ENCODE results near the gene DCTN3. TPM values are rescaled to one million over a fixed set of nuclear protein-coding genes. Genes with fewer than 3 reads are reported as not detected.

DCTN3 gene
- total RNA-seq, result 31.7 TPM

DNA sequence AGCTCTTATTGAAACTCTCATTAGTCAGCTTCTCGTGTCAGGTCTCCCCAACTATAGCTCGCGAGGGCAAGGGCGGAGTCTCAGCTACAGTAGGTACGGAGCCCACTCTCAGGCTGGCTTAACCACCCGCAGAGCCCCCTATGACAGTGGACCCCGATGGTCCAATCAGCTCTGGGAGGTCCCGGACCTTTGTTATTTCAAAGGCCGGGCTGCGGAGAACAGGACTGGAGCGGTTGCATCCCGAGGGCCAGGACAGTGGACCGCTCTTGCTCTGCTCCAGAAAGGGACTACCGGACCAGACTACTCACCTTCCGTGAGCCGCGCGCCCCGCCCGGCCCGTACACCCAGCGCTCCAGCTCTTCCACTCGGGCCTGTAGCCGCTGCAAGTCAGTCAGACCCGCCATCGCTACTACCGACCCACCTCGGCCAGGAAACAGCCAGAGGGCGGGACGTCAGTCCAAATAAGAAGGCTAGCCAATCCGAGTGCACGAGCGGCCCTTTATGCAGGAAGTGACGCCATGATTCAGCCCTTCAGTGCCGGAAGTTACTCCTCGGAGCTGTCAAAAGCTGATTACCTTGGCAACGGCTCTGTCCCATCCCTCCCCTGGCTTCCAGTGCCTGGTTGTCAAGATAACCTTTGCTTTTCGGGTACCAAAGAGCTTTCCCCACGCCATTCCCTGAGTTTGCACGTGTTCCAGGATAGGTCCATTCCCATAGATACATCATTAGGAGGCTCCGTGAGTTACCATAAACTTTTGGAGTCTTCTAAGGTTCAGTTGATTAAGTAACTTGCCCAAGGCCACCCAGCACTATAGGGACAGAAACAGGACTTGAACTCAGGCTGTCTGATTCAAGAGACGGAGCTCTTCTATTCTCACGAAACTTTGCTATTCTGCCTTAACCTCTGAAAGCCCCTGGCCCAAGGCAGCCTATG is at the start of gene DCTN3:
DCTN3 (minus strand) TSS at position 435 of the 934 bp plus-strand sequence; CDS start at position 404, 31 bp downstream.
- TF ChIP-seq CTCF (IDR thresholded peaks at IDR 0.05), result peak in 1 of 3 experiments; percentile 3
- Histone ChIP-seq H3K36me3 (peaks cover 11 to 31% of the 10 kb centered on the region in 2 donors), H3K9me3 (no peaks in the 10 kb centered on the region), H3K27me3 (no peaks in the 10 kb centered on the region), H3K4me1 (peaks cover 0 to 13% of the 10 kb centered on the region in 2 donors), H3K4me3 (peak within 1 kb of the TSS; percentile 73 to 76), H3K27ac (no peak within 1 kb of the TSS)
- DNase-seq (ENCODE audit: low spot score in 2 of 2), result peak; percentile 75 to 98
- intact Hi-C loops (cut with DNase I), result loop anchor here (1.0 to 2.0 kb wide), 3 partner anchors 8 to 44 kb away; partner anchors contain the start of genes GALT and RPP25L

GRCh38 chr9:34665381-34666250 is 45.3 kb upstream of the DCTN3 start:
- Histone ChIP-seq H3K36me3 (peaks cover 9 to 26% of the 10 kb centered on the region in 2 donors), H3K27me3 (no peaks in the 10 kb centered on the region), H3K4me3 (peak overlapping the region; percentile 88), H3K27ac (peak overlapping the region; percentile 99 to 100), H3K4me1 (peaks cover 5 to 14% of the 10 kb centered on the region in 2 donors), H3K9me3 (no peaks in the 10 kb centered on the region)
- TF ChIP-seq CTCF (IDR thresholded peaks at IDR 0.05), result no peak
- intact Hi-C loops (cut with DNase I), result loop anchor here (1.0 to 10.0 kb wide), 11 partner anchors 12 to 1822 kb away; partner anchors contain the start of genes ATOSB, DCTN3, DNAI1 and FAM219A
- DNase-seq (ENCODE audit: low spot score in 2 of 2), result peak; percentile 89 to 98

DNA sequence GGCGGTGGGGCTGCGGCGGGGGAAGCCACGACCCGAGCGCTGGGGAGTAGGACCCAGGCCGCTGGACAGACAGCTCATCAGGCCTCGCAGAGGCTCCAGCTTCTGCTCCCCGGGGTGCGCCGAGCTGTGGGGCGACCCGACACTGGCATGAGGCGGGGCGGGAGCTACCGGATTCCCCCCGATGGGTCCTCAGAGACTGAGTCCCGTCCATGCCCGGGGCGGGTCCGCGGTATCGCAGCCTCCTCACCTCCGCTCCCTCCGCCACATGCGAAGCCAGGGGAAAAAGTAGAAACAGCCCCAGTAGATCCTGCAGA is 44.7 kb upstream of the DCTN3 start:
- DNase-seq (ENCODE audit: low spot score in 2 of 2), result no peak
- no peaks in the 10 kb centered on the region for H3K9me3 ChIP-seq
- H3K36me3 ChIP-seq, result peaks cover 15 to 32% of the 10 kb centered on the region in 2 donors
- intact Hi-C loops (cut with DNase I), result loop anchor here (1.0 to 10.0 kb wide), 10 partner anchors 12 to 1822 kb away; partner anchors contain the start of genes ATOSB, DCTN3, DNAI1 and FAM219A
- no peaks in the 10 kb centered on the region for H3K27me3 ChIP-seq
- TF ChIP-seq CTCF (IDR thresholded peaks at IDR 0.05), result no peak
- H3K27ac ChIP-seq, result peak overlapping the region; percentile 99 to 100
- H3K4me1 ChIP-seq, result peaks cover 5 to 14% of the 10 kb centered on the region in 2 donors
- H3K4me3 ChIP-seq, result peak overlapping the region; percentile 88

GRCh38 chr9:34664281-34665066 is 44.2 kb upstream of the DCTN3 start:
- Histone ChIP-seq H3K27me3 (no peaks in the 10 kb centered on the region), H3K9me3 (no peaks in the 10 kb centered on the region), H3K4me1 (peaks cover 5 to 14% of the 10 kb centered on the region in 2 donors), H3K27ac (peak overlapping the region; percentile 99 to 100), H3K36me3 (peaks cover 21 to 37% of the 10 kb centered on the region in 2 donors), H3K4me3 (peak overlapping the region; percentile 88)
- TF ChIP-seq CTCF (IDR thresholded peaks at IDR 0.05), result peak; percentile 80 to 91 (median 90)
- intact Hi-C loops (cut with DNase I), result loop anchor here (1.0 to 10.0 kb wide), 11 partner anchors 11 to 1823 kb away; partner anchors contain the start of genes ATOSB, DCTN3, DNAI1 and FAM219A
- DNase-seq (ENCODE audit: low spot score in 2 of 2), result peak; percentile 45 to 92

Measured in ascending aorta (tissue), 2 donors.